SK-N-SH (cell line): ENCODE data around the gene TMEM116. TPM values are rescaled to one million over a fixed set of nuclear protein-coding genes. Genes with fewer than 3 reads are reported as not detected.

ENCODE experiments used
- CTCF ChIA-PET: fragments of 300-600, 350-600 bp; formaldehyde crosslinking; extraction: SDS; loops from one replicate; lab custom pipeline; 2021; lab: Yijun Ruan, JAX
- POLR2A ChIA-PET: fragments of 350-600 bp; sonication (Branson Sonifier 250); formaldehyde crosslinking; extraction: SDS; loops from one replicate; lab custom pipeline; 2020; ENCODE audit warnings: antibody characterized with exemption, inconsistent platforms; lab: Yijun Ruan, JAX
- DNase-seq: peaks from one replicate; pipeline ENCODE4 v3.0.0; 2012
- H2AFZ ChIP-seq: fragments of 200-600 bp; sonication (generic); 2 replicates; pipeline ENCODE4 v1.8.1; 2016; ENCODE audit warnings: antibody characterized with exemption, mild to moderate bottlenecking, low read depth
- H3F3A ChIP-seq: fragments of 200-600 bp; sonication (generic); replicated peaks from 2 replicates; pipeline ENCODE3; 2016; ENCODE audit warnings: antibody characterized with exemption, mild to moderate bottlenecking; ENCODE audit not compliant: insufficient read depth
- H3K27ac ChIP-seq, 2 experiments: fragments of 200-500 bp in 1 of 2; fragments of 200-600 bp in 1 of 2; sonication (Bioruptor generic) in 1 of 2; sonication (generic), shearing (Covaris generic) in 1 of 2; 2 replicates each; pipeline versions ENCODE4 v1.5.1 to v1.6.1; 2014 to 2016; ENCODE audit warnings: low read depth in 2 of 2, inconsistent platforms in 1 of 2, low read length in 1 of 2, mild to moderate bottlenecking in 1 of 2, mixed read lengths in 1 of 2
- H3K27me3 ChIP-seq: fragments of 200-600 bp; sonication (generic), shearing (Covaris generic); 2 replicates; pipeline ENCODE4 v1.6.1; 2016; ENCODE audit warnings: mixed run types; ENCODE audit not compliant: insufficient read depth
- H3K36me3 ChIP-seq, 2 experiments: fragments of 200-500 bp in 1 of 2; fragments of 200-600 bp in 1 of 2; sonication (Bioruptor generic) in 1 of 2; sonication (generic) in 1 of 2; replicated peaks in 1 of 2; 2 replicates each; pipeline versions ENCODE3 to v1.5.1; 2014 to 2016; ENCODE audit warnings: low read length in 1 of 2, mild to moderate bottlenecking in 1 of 2; ENCODE audit not compliant: insufficient read depth in 2 of 2, control insufficient read depth in 1 of 2
- H3K4me1 ChIP-seq, 2 experiments: fragments of 200-500 bp in 1 of 2; fragments of 200-600 bp in 1 of 2; sonication (Bioruptor generic) in 1 of 2; sonication (generic), shearing (Covaris generic) in 1 of 2; 2 replicates each; pipeline versions ENCODE4 v1.5.1 to v1.6.1; 2014 to 2016; ENCODE audit warnings: low read depth in 1 of 2, low read length in 1 of 2, mixed run types in 1 of 2; ENCODE audit not compliant: insufficient read depth in 2 of 2, control insufficient read depth in 1 of 2
- H3K4me2 ChIP-seq: fragments of 200-600 bp; sonication (generic), shearing (Covaris generic); 2 replicates; pipeline ENCODE4 v1.6.1; 2017; ENCODE audit warnings: mixed run types
- H3K4me3 ChIP-seq, 2 experiments: fragments of 200-500 bp in 1 of 2; fragments of 200-600 bp in 1 of 2; sonication (Bioruptor generic) in 1 of 2; sonication (generic), shearing (Covaris generic) in 1 of 2; 2 replicates each; pipeline versions ENCODE4 v1.5.1 to v1.8.1; 2014 to 2016; ENCODE audit warnings: low read depth in 2 of 2, inconsistent platforms in 1 of 2, low read length in 1 of 2, mild to moderate bottlenecking in 1 of 2, mixed read lengths in 1 of 2, moderate library complexity in 1 of 2
- H3K79me2 ChIP-seq: fragments of 200-600 bp; sonication (generic); 2 replicates; pipeline ENCODE4 v1.8.1; 2017; ENCODE audit warnings: mild to moderate bottlenecking; ENCODE audit not compliant: insufficient read depth
- H3K9ac ChIP-seq: fragments of 200-600 bp; sonication (generic); 2 replicates; pipeline ENCODE4 v1.6.1; 2017; ENCODE audit warnings: mixed run types
- H3K9me2 ChIP-seq: fragments of 200-600 bp; sonication (generic); 2 replicates; pipeline ENCODE4 v1.6.1; 2017; ENCODE audit warnings: mixed run types
- H3K9me3 ChIP-seq: fragments of 200-600 bp; sonication (generic); 2 replicates; pipeline ENCODE4 v1.6.1; 2017; ENCODE audit warnings: mixed run types, mild to moderate bottlenecking, moderate library complexity
- H4K20me1 ChIP-seq: fragments of 200-600 bp; sonication (generic); 2 replicates; pipeline ENCODE4 v1.6.1; 2017; ENCODE audit warnings: mild to moderate bottlenecking, mixed run types; ENCODE audit not compliant: insufficient read depth
- CHD2 ChIP-seq: fragments of 150-350 bp; IDR thresholded peaks from 2 replicates; pipeline ENCODE4 v1.6.1; 2018; ENCODE audit warnings: low read length; ENCODE audit not compliant: partially characterized antibody
- EP300 ChIP-seq, 2 experiments: IDR thresholded peaks; 2 replicates each; pipeline versions ENCODE4 v1.4.0 to v1.6.1; 2012; ENCODE audit warnings: borderline replicate concordance in 1 of 2, low read depth in 1 of 2, low read length in 1 of 2
- FOSL2 ChIP-seq: IDR thresholded peaks from 2 replicates; pipeline ENCODE4 v1.4.0; 2012; ENCODE audit warnings: low read depth, mild to moderate bottlenecking, moderate library complexity, borderline replicate concordance
- FOXJ3 ChIP-seq: sonication (generic); formaldehyde crosslinking; IDR thresholded peaks from 2 replicates; pipeline ENCODE4 v1.5.1; 2020; ENCODE audit warnings: mild to moderate bottlenecking, missing genetic modification reagents
- GABPA ChIP-seq: IDR thresholded peaks from 2 replicates; pipeline ENCODE4 v1.4.0; 2012; ENCODE audit warnings: low read depth, mild to moderate bottlenecking
- MXI1 ChIP-seq: IDR thresholded peaks from 2 replicates; pipeline ENCODE4 v1.6.1; 2012; ENCODE audit warnings: mild to moderate bottlenecking, low read depth, low read length, improper control_type of control experiment
- NFIC ChIP-seq: IDR thresholded peaks from 2 replicates; pipeline ENCODE4 v1.4.0; 2012; ENCODE audit warnings: borderline replicate concordance
- PBX3 ChIP-seq: IDR thresholded peaks from 2 replicates; pipeline ENCODE4; 2012
- RFX5 ChIP-seq: IDR thresholded peaks from 2 replicates; pipeline ENCODE4 v1.6.1; 2012; ENCODE audit warnings: mild to moderate bottlenecking, improper control_type of control experiment, low read length
- SMC3 ChIP-seq: IDR thresholded peaks from 2 replicates; pipeline ENCODE4 v1.6.1; 2012; ENCODE audit warnings: low read depth, low read length, improper control_type of control experiment
- TAF1 ChIP-seq: IDR thresholded peaks from 2 replicates; pipeline ENCODE4 v1.6.1; 2012; ENCODE audit warnings: low read depth, mild to moderate bottlenecking, low read length, moderate library complexity, borderline replicate concordance
- TEAD4 ChIP-seq: IDR thresholded peaks from 2 replicates; pipeline ENCODE4 v1.4.0; 2012; ENCODE audit warnings: mild to moderate bottlenecking, borderline replicate concordance; ENCODE audit not compliant: insufficient read depth
- USF1 ChIP-seq: IDR thresholded peaks from 2 replicates; pipeline ENCODE4 v1.4.0; 2012; ENCODE audit warnings: low read depth, borderline replicate concordance
- WGBS: methylation state at CpG from one replicate; pipeline ENCODE4 v1.1.6; 2017; ENCODE audit warnings: low lambda C conversion rate; 5-methylcytosine and 5-hydroxymethylcytosine counted together
- polyA plus RNA-seq, 3 experiments: library from polyadenylated mRNA; depleted of rRNA; stranded (reverse); fragments of >200 nt; gene quantifications; 2 replicates each; pipeline ENCODE4 v1.2.3, GENCODE V29; 2012
- TF ChIP-seq, protein P1 (sequence below): fragments of 150-350 bp; IDR thresholded peaks from 2 replicates; pipeline ENCODE4 v1.6.1; 2016; ENCODE audit warnings: mild to moderate bottlenecking, low read depth, low read length
- TF ChIP-seq, protein P2 (sequence below): fragments of 200-600 bp; sonication (generic); IDR thresholded peaks from 2 replicates; pipeline ENCODE4 v1.6.1; 2017; ENCODE audit warnings: antibody characterized with exemption, mild to moderate bottlenecking, moderate library complexity
- TF ChIP-seq, protein P3 (sequence below): fragments of 150-350 bp; IDR thresholded peaks from 2 replicates; pipeline ENCODE4 v1.6.1; 2017; ENCODE audit warnings: antibody characterized with exemption, low read length, low read depth, borderline replicate concordance

The TMEM116 gene
- polyA plus RNA-seq, 1 of the 3 experiments (the other 2 are of a cell fraction), result 7.9 TPM

- H3K27ac ChIP-seq, result no peak overlapping the region
- H4K20me1 ChIP-seq, result no peaks in the 10 kb centered on the region
- H3K9ac ChIP-seq, result no peak overlapping the region
- TF ChIP-seq MXI1, result no peak
- no peak for TF ChIP-seq EP300 (IDR thresholded peaks at IDR 0.05; ENCODE audit: borderline replicate concordance in 1 of 2, low read depth in 1 of 2, low read length in 1 of 2)
- TF ChIP-seq PBX3, result no peak; the same call in 1 of the 2 replicates
- TF ChIP-seq RFX5, result no peak
- TF ChIP-seq NFIC, result no peak
- TF ChIP-seq TEAD4, result no peak
- H3K4me1 ChIP-seq, result peaks cover 0 to 3% of the 10 kb centered on the region in 2 experiments; a peak in 1 of 4 replicates
- H3K79me2 ChIP-seq, result no peaks in the 10 kb centered on the region
- no peak overlapping the region for H3K4me2 ChIP-seq
- ChIA-PET POLR2A (interaction anchor here (0.6 to 1.3 kb wide), 2 partner anchors 11 to 1363 kb away, joined by 3 to 6 read pairs; partner anchors contain the start of genes ERP29 and TMEM116), CTCF (interaction anchor here (0.9 kb wide), 1 partner anchor 386 kb away, joined by 3 read pairs; no protein-coding TSS in a partner anchor)
- H3K9me2 ChIP-seq, result no peaks in the 10 kb centered on the region
- no peak overlapping the region for H2AFZ ChIP-seq
- no peak for DNase-seq
- H3F3A ChIP-seq, result peaks cover 3% of the 10 kb centered on the region
- H3K4me3 ChIP-seq, result no peak overlapping the region
- H3K27me3 ChIP-seq, result no peaks in the 10 kb centered on the region
- H3K36me3 ChIP-seq, result peaks cover 0 to 3% of the 10 kb centered on the region in 2 experiments
- H3K9me3 ChIP-seq, result no peaks in the 10 kb centered on the region
Measured at GRCh38 chr12:112001576-112001975, 11.4 kb downstream of the TMEM116 start.

DNA sequence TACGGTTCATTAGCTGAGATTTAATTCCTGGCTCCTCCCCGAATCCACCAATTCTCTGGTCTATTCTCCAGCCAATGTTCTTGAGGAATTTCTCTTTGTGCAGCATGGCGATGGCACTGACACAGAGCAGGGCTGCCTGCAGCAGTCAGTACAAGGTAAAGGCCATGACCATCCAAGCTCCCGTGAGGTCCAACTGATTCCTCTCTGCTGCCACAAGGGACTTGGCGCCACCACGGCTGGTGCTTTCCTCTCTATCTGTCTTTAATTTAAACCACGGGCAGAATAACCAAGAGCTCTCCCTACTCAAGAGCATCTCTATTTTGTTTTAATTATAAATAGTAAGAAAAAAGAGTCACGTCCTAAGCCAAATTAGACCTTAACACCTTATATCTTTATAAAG, 12.1 kb downstream of the TMEM116 start:
- POLR2A ChIA-PET, result interaction anchor here (1.3 kb wide), 1 partner anchor 12 kb away, joined by 6 read pairs; the partner anchor contains the start of genes ERP29 and TMEM116

More for the DNA sequence above, 12.1 kb downstream of the TMEM116 start:
- H3K27ac ChIP-seq, result no peak overlapping the region
- CTCF ChIA-PET, result interaction anchor here (0.9 kb wide), 1 partner anchor 387 kb away, joined by 3 read pairs; no protein-coding TSS in a partner anchor
- H3K9ac ChIP-seq, result no peak overlapping the region
- no peak overlapping the region for H3K4me2 ChIP-seq
- peaks cover 0 to 3% of the 10 kb centered on the region in 2 experiments for H3K36me3 ChIP-seq
- H3K4me1 ChIP-seq, result no peaks in the 10 kb centered on the region; a peak in 1 of 4 replicates
- no peaks in the 10 kb centered on the region for H3K79me2 ChIP-seq
- DNase-seq, result no peak
- 96% methylated on average over 8 of the region's 8 CpGs for WGBS
- H3F3A ChIP-seq, result peaks cover 3% of the 10 kb centered on the region
- H2AFZ ChIP-seq, result no peak overlapping the region
- no peaks in the 10 kb centered on the region for H3K27me3 ChIP-seq
- H4K20me1 ChIP-seq, result no peaks in the 10 kb centered on the region
- no peaks in the 10 kb centered on the region for H3K9me2 ChIP-seq
- TF ChIP-seq EP300 (IDR thresholded peaks at IDR 0.05; ENCODE audit: borderline replicate concordance in 1 of 2, low read depth in 1 of 2, low read length in 1 of 2), result no peak
- TF ChIP-seq, protein P1, sequence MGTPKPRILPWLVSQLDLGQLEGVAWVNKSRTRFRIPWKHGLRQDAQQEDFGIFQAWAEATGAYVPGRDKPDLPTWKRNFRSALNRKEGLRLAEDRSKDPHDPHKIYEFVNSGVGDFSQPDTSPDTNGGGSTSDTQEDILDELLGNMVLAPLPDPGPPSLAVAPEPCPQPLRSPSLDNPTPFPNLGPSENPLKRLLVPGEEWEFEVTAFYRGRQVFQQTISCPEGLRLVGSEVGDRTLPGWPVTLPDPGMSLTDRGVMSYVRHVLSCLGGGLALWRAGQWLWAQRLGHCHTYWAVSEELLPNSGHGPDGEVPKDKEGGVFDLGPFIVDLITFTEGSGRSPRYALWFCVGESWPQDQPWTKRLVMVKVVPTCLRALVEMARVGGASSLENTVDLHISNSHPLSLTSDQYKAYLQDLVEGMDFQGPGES, result no peak
- TF ChIP-seq FOSL2, result no peak
- TF ChIP-seq SMC3, result no peak
- TF ChIP-seq CHD2, result no peak
- no peak for TF ChIP-seq USF1
- no peak for TF ChIP-seq TAF1
- TF ChIP-seq FOXJ3 (CRISPR knock-in tag), result no peak
- no peak for TF ChIP-seq TEAD4
- TF ChIP-seq PBX3, result no peak
- TF ChIP-seq, protein P2, sequence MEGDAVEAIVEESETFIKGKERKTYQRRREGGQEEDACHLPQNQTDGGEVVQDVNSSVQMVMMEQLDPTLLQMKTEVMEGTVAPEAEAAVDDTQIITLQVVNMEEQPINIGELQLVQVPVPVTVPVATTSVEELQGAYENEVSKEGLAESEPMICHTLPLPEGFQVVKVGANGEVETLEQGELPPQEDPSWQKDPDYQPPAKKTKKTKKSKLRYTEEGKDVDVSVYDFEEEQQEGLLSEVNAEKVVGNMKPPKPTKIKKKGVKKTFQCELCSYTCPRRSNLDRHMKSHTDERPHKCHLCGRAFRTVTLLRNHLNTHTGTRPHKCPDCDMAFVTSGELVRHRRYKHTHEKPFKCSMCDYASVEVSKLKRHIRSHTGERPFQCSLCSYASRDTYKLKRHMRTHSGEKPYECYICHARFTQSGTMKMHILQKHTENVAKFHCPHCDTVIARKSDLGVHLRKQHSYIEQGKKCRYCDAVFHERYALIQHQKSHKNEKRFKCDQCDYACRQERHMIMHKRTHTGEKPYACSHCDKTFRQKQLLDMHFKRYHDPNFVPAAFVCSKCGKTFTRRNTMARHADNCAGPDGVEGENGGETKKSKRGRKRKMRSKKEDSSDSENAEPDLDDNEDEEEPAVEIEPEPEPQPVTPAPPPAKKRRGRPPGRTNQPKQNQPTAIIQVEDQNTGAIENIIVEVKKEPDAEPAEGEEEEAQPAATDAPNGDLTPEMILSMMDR, result no peak
- TF ChIP-seq GABPA, result no peak
- TF ChIP-seq, protein P3, sequence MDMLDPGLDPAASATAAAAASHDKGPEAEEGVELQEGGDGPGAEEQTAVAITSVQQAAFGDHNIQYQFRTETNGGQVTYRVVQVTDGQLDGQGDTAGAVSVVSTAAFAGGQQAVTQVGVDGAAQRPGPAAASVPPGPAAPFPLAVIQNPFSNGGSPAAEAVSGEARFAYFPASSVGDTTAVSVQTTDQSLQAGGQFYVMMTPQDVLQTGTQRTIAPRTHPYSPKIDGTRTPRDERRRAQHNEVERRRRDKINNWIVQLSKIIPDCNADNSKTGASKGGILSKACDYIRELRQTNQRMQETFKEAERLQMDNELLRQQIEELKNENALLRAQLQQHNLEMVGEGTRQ, result no peak
- no peaks in the 10 kb centered on the region for H3K9me3 ChIP-seq
- no peak overlapping the region for H3K4me3 ChIP-seq
